Liver (tissue), 9 donors: ENCODE results near the gene ST7. TPM values are rescaled to one million over a fixed set of nuclear protein-coding genes. Genes with fewer than 3 reads are reported as not detected.

Source experiments
- DNase-seq: peaks from one replicate; pipeline ENCODE4 v3.0.0-alpha.2; 2017; ENCODE audit warnings: low spot score
- H3K27ac ChIP-seq, 2 donors: one replicate each; pipeline ENCODE4 v1.7.0; 2013; ENCODE audit warnings: inconsistent platforms in 2 of 2, low read length in 2 of 2, control low read depth in 1 of 2, low read depth in 1 of 2, mild to moderate bottlenecking in 1 of 2
- H3K27me3 ChIP-seq, 4 donors: one replicate each; pipeline versions ENCODE4 v1.6.1 to v1.7.0; 2013; ENCODE audit warnings: low read length in 3 of 4, inconsistent platforms in 1 of 4, mild to moderate bottlenecking in 1 of 4, moderate library complexity in 1 of 4; ENCODE audit not compliant: control insufficient read depth in 4 of 4, insufficient read depth in 4 of 4
- H3K36me3 ChIP-seq, 4 donors: one replicate each; pipeline versions ENCODE4 v1.6.1 to v1.7.0; 2013; ENCODE audit warnings: low read length in 3 of 4, mild to moderate bottlenecking in 3 of 4, low read depth in 1 of 4, moderate library complexity in 1 of 4; ENCODE audit not compliant: control insufficient read depth in 4 of 4, insufficient read depth in 3 of 4
- H3K4me1 ChIP-seq, 4 donors: one replicate each; pipeline versions ENCODE4 v1.6.1 to v1.7.0; 2013; ENCODE audit warnings: low read length in 3 of 4, mild to moderate bottlenecking in 3 of 4, moderate library complexity in 1 of 4; ENCODE audit not compliant: control insufficient read depth in 4 of 4, insufficient read depth in 4 of 4
- H3K4me3 ChIP-seq, 3 donors: one replicate each; pipeline versions ENCODE4 v1.6.1 to v1.7.0; 2013; ENCODE audit warnings: low read length in 3 of 3, control low read depth in 1 of 3, low read depth in 1 of 3, mild to moderate bottlenecking in 1 of 3
- H3K9ac ChIP-seq, 2 donors: one replicate each; pipeline ENCODE4 v1.7.0; 2013; ENCODE audit warnings: low read length in 2 of 2, mild to moderate bottlenecking in 2 of 2, moderate library complexity in 2 of 2, control low read depth in 1 of 2, low read depth in 1 of 2
- H3K9me3 ChIP-seq, 4 donors: one replicate each; pipeline versions ENCODE4 v1.6.1 to v1.7.0; 2013; ENCODE audit warnings: low read length in 3 of 4; ENCODE audit not compliant: control insufficient read depth in 4 of 4
- ATF3 ChIP-seq: IDR thresholded peaks from 2 replicates; pipeline ENCODE4 v1.6.1; 2016; ENCODE audit warnings: antibody characterized with exemption
- CTCF ChIP-seq: fragments of 150-350 bp; IDR thresholded peaks from 2 replicates; pipeline ENCODE4 v1.5.1; 2017; ENCODE audit warnings: improper control_type of control experiment, low read depth, low read length; ENCODE audit not compliant: missing input control
- EGR1 ChIP-seq, 2 donors: IDR thresholded peaks; 2 replicates each; pipeline ENCODE4 v1.6.1; 2016 to 2018; ENCODE audit warnings: antibody characterized with exemption in 2 of 2, low read depth in 2 of 2
- FOXA1 ChIP-seq: IDR thresholded peaks from 2 replicates; pipeline ENCODE4 v1.6.1; 2016; ENCODE audit warnings: antibody characterized with exemption
- FOXA2 ChIP-seq: IDR thresholded peaks from 2 replicates; pipeline ENCODE4 v1.6.1; 2016; ENCODE audit warnings: antibody characterized with exemption
- GABPA ChIP-seq, 2 donors: IDR thresholded peaks in 1 of 2; conservative IDR thresholded peaks in 1 of 2; 2 replicates each; pipeline ENCODE4 v1.6.1; 2016; ENCODE audit warnings: antibody characterized with exemption in 2 of 2, mild to moderate bottlenecking in 1 of 2, moderate library complexity in 1 of 2
- HNF4A ChIP-seq, 2 donors: conservative IDR thresholded peaks; 2 replicates each; pipeline ENCODE4 v1.6.1; 2016; ENCODE audit warnings: antibody characterized with exemption in 2 of 2, mild to moderate bottlenecking in 2 of 2
- HNF4G ChIP-seq: IDR thresholded peaks from 2 replicates; pipeline ENCODE4 v1.6.1; 2016; ENCODE audit warnings: antibody characterized with exemption
- JUND ChIP-seq, 2 donors: IDR thresholded peaks; 2 replicates each; pipeline ENCODE4 v1.6.1; 2016; ENCODE audit warnings: antibody characterized with exemption in 2 of 2
- MAX ChIP-seq: IDR thresholded peaks from 2 replicates; pipeline ENCODE4 v1.6.1; 2016; ENCODE audit warnings: antibody characterized with exemption
- NR2F2 ChIP-seq: IDR thresholded peaks from 2 replicates; pipeline ENCODE4 v1.6.1; 2016; ENCODE audit warnings: antibody characterized with exemption
- RAD21 ChIP-seq, 2 donors: IDR thresholded peaks; 2 replicates each; pipeline ENCODE4 v1.6.1; 2016; ENCODE audit warnings: antibody characterized with exemption in 2 of 2, mild to moderate bottlenecking in 2 of 2
- REST ChIP-seq: IDR thresholded peaks from 2 replicates; pipeline ENCODE4 v1.6.1; 2016; ENCODE audit warnings: antibody characterized with exemption, mild to moderate bottlenecking
- RXRA ChIP-seq, 2 donors: IDR thresholded peaks; 2 replicates each; pipeline ENCODE4 v1.6.1; 2017 to 2018; ENCODE audit warnings: antibody characterized with exemption in 2 of 2, mild to moderate bottlenecking in 1 of 2
- SP1 ChIP-seq: IDR thresholded peaks from 2 replicates; pipeline ENCODE4 v1.6.1; 2018; ENCODE audit warnings: antibody characterized with exemption, mild to moderate bottlenecking
- TAF1 ChIP-seq: conservative IDR thresholded peaks from 2 replicates; pipeline ENCODE4 v1.6.1; 2016; ENCODE audit warnings: antibody characterized with exemption, mild to moderate bottlenecking
- YY1 ChIP-seq: IDR thresholded peaks from 2 replicates; pipeline ENCODE4 v1.6.1; 2016; ENCODE audit warnings: antibody characterized with exemption, mild to moderate bottlenecking
- ZBTB33 ChIP-seq: IDR thresholded peaks from 2 replicates; pipeline ENCODE4 v1.6.1; 2016; ENCODE audit warnings: antibody characterized with exemption
- WGBS: extraction: QIAGEN DNeasy Blood & Tissue Kit; methylation state at CpG from one replicate; pipeline ENCODE4 v1.1.7; 2013; 5-methylcytosine and 5-hydroxymethylcytosine counted together
- polyA plus RNA-seq, 2 donors: library from polyadenylated mRNA; stranded (reverse) in 1 of 2; unstranded in 1 of 2; fragments of 200-250 nt in 1 of 2; fragments of >200 nt in 1 of 2; fragmentation: Nextera tagmentation in 1 of 2; extraction: Ambion mirVana in 1 of 2; gene quantifications; one replicate each; pipeline versions ENCODE4 v1.2.1 to v1.2.3, GENCODE V29; 2013 to 2015
- total RNA-seq, 2 donors: library from RNA; depleted of rRNA; stranded (reverse); fragments of >200 nt; gene quantifications; one replicate each; pipeline ENCODE4 v1.2.3, GENCODE V29; 2014
- donor health status: healthy.
- donor health status: healthy.
- donor health status: healthy.
- donor health status: healthy.
- donor health status: healthy.

The ST7 gene
- total and polyA plus RNA-seq, 4 donors = 13.5 to 30.7 (median 22.6) TPM

GRCh38 chr7:117134889-117135552 lies 181.7 kb downstream of the ST7 start:
- no peak for TF ChIP-seq EGR1 (IDR thresholded peaks at IDR 0.05; ENCODE audit: low read depth in 2 of 2)
- no peak for TF ChIP-seq SP1
- no peak for TF ChIP-seq RXRA (IDR thresholded peaks at IDR 0.05)
- TF ChIP-seq ZBTB33 = no peak
- no peak for TF ChIP-seq RAD21 (IDR thresholded peaks at IDR 0.05)
- no peak for TF ChIP-seq HNF4A (conservative IDR thresholded peaks at IDR 0.05)
- TF ChIP-seq MAX = no peak
- TF ChIP-seq GABPA (IDR thresholded peaks at IDR 0.05 in 1 of 2, conservative IDR thresholded peaks at IDR 0.05 in 1 of 2) = no peak
- TF ChIP-seq TAF1 = no peak
- no peak for TF ChIP-seq FOXA1
- TF ChIP-seq REST = no peak
- no peak for TF ChIP-seq YY1
- no peak for TF ChIP-seq FOXA2
- no peak for TF ChIP-seq NR2F2
- no peak for TF ChIP-seq ATF3
- no peak for TF ChIP-seq CTCF
- TF ChIP-seq JUND (IDR thresholded peaks at IDR 0.05) = no peak
- no peak for TF ChIP-seq HNF4G
- Histone ChIP-seq H3K9me3 (no peaks in the 10 kb centered on the region), H3K4me3 (no peak overlapping the region), H3K4me1 (no peaks in the 10 kb centered on the region), H3K9ac (no peak overlapping the region), H3K36me3 (peaks cover 0 to 15% (median 3%) of the 10 kb centered on the region in 4 donors), H3K27ac (no peak overlapping the region), H3K27me3 (no peaks in the 10 kb centered on the region)
- WGBS = 89% methylated on average over 2 of the region's 2 CpGs
- DNase-seq = no peak
